Activated CD8-positive, alpha-beta T cell treated with anti-CD3 and anti-CD28 coated beads, Interleukin-2, amount 10 ng/mL, durations not matched to agents 7 days and 5 days (primary cell): Measurements from ENCODE around the gene MINDY4. TPM values are rescaled to one million over a fixed set of nuclear protein-coding genes. Genes with fewer than 3 reads are reported as not detected.

Experiments used
- ATAC-seq: fragments of 150-1000 bp; cut with Tn5 transposase; one replicate; pipeline ENCODE4 v1.10.0; 2021; ENCODE audit warnings: moderate library complexity
- CTCF ChIA-PET: fragments of 350-600 bp; sonication (Branson Sonifier 250); formaldehyde crosslinking; loops from one replicate; lab custom pipeline; 2021; ENCODE audit warnings: antibody characterized with exemption; lab: Charles Lee
- POLR2A ChIA-PET: fragments of 350-600 bp; sonication (Branson Sonifier 250); formaldehyde crosslinking; loops from one replicate; lab custom pipeline; 2021; ENCODE audit warnings: antibody characterized with exemption; lab: Charles Lee
- DNase-seq: peaks from one replicate; pipeline ENCODE4 v3.0.0-alpha.2; 2020
- H3K27ac Mint-ChIP-seq: one replicate; pipeline ENCODE4 v1.8.0; 2021; ENCODE audit warnings: mild to moderate bottlenecking, mixed read lengths
- H3K27me3 Mint-ChIP-seq: one replicate; pipeline ENCODE4 v1.8.0; 2021; ENCODE audit warnings: low read depth, mixed read lengths
- H3K36me3 Mint-ChIP-seq: one replicate; pipeline ENCODE4 v1.8.0; 2021; ENCODE audit warnings: low read depth, mixed read lengths
- H3K4me1 Mint-ChIP-seq: one replicate; pipeline ENCODE4 v1.8.0; 2021; ENCODE audit warnings: low read depth, mixed read lengths
- H3K4me3 Mint-ChIP-seq: one replicate; pipeline ENCODE4 v1.8.0; 2021; ENCODE audit warnings: mild to moderate bottlenecking, mixed read lengths
- H3K9me3 Mint-ChIP-seq: one replicate; pipeline ENCODE4 v1.8.0; 2022; ENCODE audit warnings: mixed read lengths; ENCODE audit not compliant: insufficient read depth
- total RNA-seq, 2 experiments: library from RNA; stranded (reverse); gene quantifications; one replicate each; pipeline ENCODE4 v1.2.3, GENCODE V29; 2021

Gene MINDY4
- total RNA-seq, 2 experiments from 2014 or later = 1.3 to 1.5 TPM

GRCh38 chr7:30841801-30842541 lies 70.8 kb downstream of the MINDY4 start:
- no peak overlapping the region for H3K27ac Mint-ChIP-seq
- no peaks in the 10 kb centered on the region for H3K27me3 Mint-ChIP-seq
- CTCF ChIA-PET = no interaction called here
- H3K9me3 Mint-ChIP-seq = no peaks in the 10 kb centered on the region
- H3K4me1 Mint-ChIP-seq = no peaks in the 10 kb centered on the region
- POLR2A ChIA-PET = no interaction called here
- no peak overlapping the region for H3K4me3 Mint-ChIP-seq
- no peaks in the 10 kb centered on the region for H3K36me3 Mint-ChIP-seq
- ATAC-seq (no peak), DNase-seq (no peak)

- CTCF ChIA-PET = no interaction called here
- DNase-seq (no peak), ATAC-seq (no peak)
- Mint-ChIP-seq H3K36me3 (no peaks in the 10 kb centered on the region), H3K9me3 (no peaks in the 10 kb centered on the region), H3K27ac (no peak overlapping the region), H3K27me3 (no peaks in the 10 kb centered on the region), H3K4me3 (no peak overlapping the region), H3K4me1 (no peaks in the 10 kb centered on the region)
- POLR2A ChIA-PET = no interaction called here
Observed at GRCh38 chr7:30842542-30843451, 71.6 kb downstream of the MINDY4 start.

GRCh38 chr7:30843741-30844482 lies 72.7 kb downstream of the MINDY4 start:
- ATAC-seq (no peak), DNase-seq (no peak)
- no peaks in the 10 kb centered on the region for H3K36me3 Mint-ChIP-seq
- H3K4me3 Mint-ChIP-seq = no peak overlapping the region
- no peaks in the 10 kb centered on the region for H3K9me3 Mint-ChIP-seq
- no peaks in the 10 kb centered on the region for H3K27me3 Mint-ChIP-seq
- ChIA-PET POLR2A (no interaction called here), CTCF (no interaction called here)
- no peaks in the 10 kb centered on the region for H3K4me1 Mint-ChIP-seq
- no peak overlapping the region for H3K27ac Mint-ChIP-seq

- Mint-ChIP-seq H3K27ac (no peak overlapping the region), H3K4me1 (no peaks in the 10 kb centered on the region), H3K9me3 (no peaks in the 10 kb centered on the region), H3K4me3 (no peak overlapping the region), H3K27me3 (no peaks in the 10 kb centered on the region), H3K36me3 (no peaks in the 10 kb centered on the region)
- POLR2A ChIA-PET = no interaction called here
- DNase-seq (no peak), ATAC-seq (no peak)
- CTCF ChIA-PET = no interaction called here
Observed at GRCh38 chr7:30844483-30844874, 73.3 kb downstream of the MINDY4 start.

- no peaks in the 10 kb centered on the region for H3K9me3 Mint-ChIP-seq
- no peaks in the 10 kb centered on the region for H3K36me3 Mint-ChIP-seq
- no peaks in the 10 kb centered on the region for H3K4me1 Mint-ChIP-seq
- ATAC-seq (no peak), DNase-seq (no peak)
- CTCF ChIA-PET = no interaction called here
- no peak overlapping the region for H3K27ac Mint-ChIP-seq
- H3K4me3 Mint-ChIP-seq = no peak overlapping the region
- POLR2A ChIA-PET = no interaction called here
- no peaks in the 10 kb centered on the region for H3K27me3 Mint-ChIP-seq
Observed at GRCh38 chr7:30844916-30845315, 73.7 kb downstream of the MINDY4 start.

GRCh38 chr7:30845426-30846135 lies 74.4 kb downstream of the MINDY4 start:
- DNase-seq (no peak), ATAC-seq (no peak)
- ChIA-PET CTCF (no interaction called here), POLR2A (no interaction called here)
- H3K36me3 Mint-ChIP-seq = no peaks in the 10 kb centered on the region
- no peaks in the 10 kb centered on the region for H3K9me3 Mint-ChIP-seq
- H3K4me1 Mint-ChIP-seq = no peaks in the 10 kb centered on the region
- no peak overlapping the region for H3K4me3 Mint-ChIP-seq
- H3K27me3 Mint-ChIP-seq = no peaks in the 10 kb centered on the region
- H3K27ac Mint-ChIP-seq = no peak overlapping the region

GRCh38 chr7:30846378-30846777 lies 75.2 kb downstream of the MINDY4 start:
- H3K36me3 Mint-ChIP-seq = no peaks in the 10 kb centered on the region
- H3K4me1 Mint-ChIP-seq = no peaks in the 10 kb centered on the region
- no peak overlapping the region for H3K27ac Mint-ChIP-seq
- no peak for ATAC-seq
- ChIA-PET CTCF (no interaction called here), POLR2A (no interaction called here)
- H3K27me3 Mint-ChIP-seq = no peaks in the 10 kb centered on the region
- H3K9me3 Mint-ChIP-seq = no peaks in the 10 kb centered on the region
- H3K4me3 Mint-ChIP-seq = no peak overlapping the region
- no peak for DNase-seq

GRCh38 chr7:30848121-30848855 lies 77.1 kb downstream of the MINDY4 start:
- Mint-ChIP-seq H3K27ac (no peak overlapping the region), H3K9me3 (no peaks in the 10 kb centered on the region), H3K4me3 (no peak overlapping the region), H3K27me3 (no peaks in the 10 kb centered on the region), H3K36me3 (no peaks in the 10 kb centered on the region), H3K4me1 (no peaks in the 10 kb centered on the region)
- ATAC-seq = no peak
- ChIA-PET POLR2A (no interaction called here), CTCF (no interaction called here)
- no peak for DNase-seq

GRCh38 chr7:30849565-30849964 lies 78.3 kb downstream of the MINDY4 start:
- CTCF ChIA-PET = no interaction called here
- no peaks in the 10 kb centered on the region for H3K9me3 Mint-ChIP-seq
- H3K4me3 Mint-ChIP-seq = no peak overlapping the region
- H3K36me3 Mint-ChIP-seq = no peaks in the 10 kb centered on the region
- DNase-seq (no peak), ATAC-seq (no peak)
- no peaks in the 10 kb centered on the region for H3K4me1 Mint-ChIP-seq
- H3K27ac Mint-ChIP-seq = no peak overlapping the region
- H3K27me3 Mint-ChIP-seq = no peaks in the 10 kb centered on the region
- POLR2A ChIA-PET = no interaction called here

GRCh38 chr7:30850426-30850825 lies 79.2 kb downstream of the MINDY4 start:
- CTCF ChIA-PET = no interaction called here
- no peak for ATAC-seq
- H3K4me3 Mint-ChIP-seq = no peak overlapping the region

GRCh38 chr7:30851651-30852307 lies 80.6 kb downstream of the MINDY4 start:
- ATAC-seq (no peak), DNase-seq (no peak)
- H3K9me3 Mint-ChIP-seq = no peaks in the 10 kb centered on the region
- POLR2A ChIA-PET = no interaction called here
- H3K4me1 Mint-ChIP-seq = no peaks in the 10 kb centered on the region
- no peak overlapping the region for H3K27ac Mint-ChIP-seq
- H3K36me3 Mint-ChIP-seq = no peaks in the 10 kb centered on the region
- no peaks in the 10 kb centered on the region for H3K27me3 Mint-ChIP-seq
- H3K4me3 Mint-ChIP-seq = no peak overlapping the region
- CTCF ChIA-PET = no interaction called here

More at GRCh38 chr7:30850426-30850825, 79.2 kb downstream of the MINDY4 start:
- H3K36me3 Mint-ChIP-seq = no peaks in the 10 kb centered on the region
- H3K27me3 Mint-ChIP-seq = no peaks in the 10 kb centered on the region
- no peaks in the 10 kb centered on the region for H3K4me1 Mint-ChIP-seq
- POLR2A ChIA-PET = no interaction called here
- H3K9me3 Mint-ChIP-seq = no peaks in the 10 kb centered on the region
- H3K27ac Mint-ChIP-seq = no peak overlapping the region
- no peak for DNase-seq
